Endothelial cell (in vitro differentiated cells): ENCODE data around the gene RBBP4. TPM values are rescaled to one million over a fixed set of nuclear protein-coding genes. Genes with fewer than 3 reads are reported as not detected.
"Not testable (repeated sequence)": the region's sequence is repeated elsewhere in the genome, so short reads cannot be mapped to it uniquely, and the experiment has no call there.

Experiments used
- DNase-seq: peaks from one replicate; pipeline ENCODE4 v3.0.0; 2021; ENCODE audit warnings: low spot score
- H3K27ac Mint-ChIP-seq: one replicate; pipeline ENCODE4 v1.8.0; 2021; ENCODE audit warnings: mixed read lengths, inconsistent platforms; ENCODE audit not compliant: unreplicated experiment
- H3K27me3 Mint-ChIP-seq: one replicate; pipeline ENCODE4 v1.8.0; 2021; ENCODE audit warnings: mild to moderate bottlenecking, moderate library complexity, mixed read lengths, inconsistent platforms; ENCODE audit not compliant: unreplicated experiment
- H3K36me3 Mint-ChIP-seq: one replicate; pipeline ENCODE4 v1.8.0; 2021; ENCODE audit warnings: mild to moderate bottlenecking, low read depth, mixed read lengths, inconsistent platforms; ENCODE audit not compliant: unreplicated experiment
- H3K4me1 Mint-ChIP-seq: one replicate; pipeline ENCODE4 v1.8.0; 2021; ENCODE audit warnings: mild to moderate bottlenecking, mixed read lengths, inconsistent platforms; ENCODE audit not compliant: unreplicated experiment
- H3K4me3 Mint-ChIP-seq: one replicate; pipeline ENCODE4 v1.8.0; 2021; ENCODE audit warnings: mild to moderate bottlenecking, mixed read lengths, inconsistent platforms; ENCODE audit not compliant: unreplicated experiment
- H3K9me3 Mint-ChIP-seq: one replicate; pipeline ENCODE4 v1.8.0; 2021; ENCODE audit warnings: mixed read lengths, inconsistent platforms; ENCODE audit not compliant: unreplicated experiment
- total RNA-seq: library from RNA; stranded (reverse); fragmentation: NEBNext Ultra II Directional; extraction: Animal tissue kit (Norgen Biotek cat#: 25700); gene quantifications from one replicate; pipeline ENCODE4 v1.2.1, GENCODE V29; 2021; ENCODE audit not compliant: unreplicated experiment
- TF ChIP-seq, protein P1 (sequence below): fragments of 200-600 bp; sonication (generic); IDR thresholded peaks from one replicate; pipeline ENCODE4 v1.5.0; 2021; ENCODE audit warnings: antibody characterized with exemption; ENCODE audit not compliant: unreplicated experiment

Gene RBBP4
- total RNA-seq, 1 donor from 2014 or later: 280 TPM

DNA sequence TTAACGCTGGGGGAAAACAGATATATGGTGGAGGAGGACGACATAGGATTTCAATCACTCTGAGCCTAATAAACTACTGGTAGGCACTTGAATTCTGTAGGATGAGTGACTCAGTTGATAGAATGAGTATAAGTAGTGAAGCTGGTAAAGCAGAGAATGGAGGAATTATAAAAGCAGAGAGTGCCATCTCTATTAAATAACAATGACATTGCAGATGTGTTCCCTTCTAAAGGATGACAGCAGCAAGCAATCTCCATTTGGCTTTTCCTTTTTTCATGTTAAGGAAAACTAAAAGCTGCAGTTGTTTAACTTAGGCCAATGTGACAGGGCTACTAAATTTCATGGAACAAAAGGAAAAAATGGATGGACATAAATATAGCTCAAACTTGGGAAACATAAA lies 18.2 kb upstream of the RBBP4 start:
- H3K4me3 Mint-ChIP-seq: no peak overlapping the region
- H3K4me1 Mint-ChIP-seq: peaks cover 3% of the 10 kb centered on the region
- H3K27me3 Mint-ChIP-seq: no peaks in the 10 kb centered on the region
- no peak for DNase-seq
- H3K9me3 Mint-ChIP-seq: no peaks in the 10 kb centered on the region
- no peak overlapping the region for H3K27ac Mint-ChIP-seq
- TF ChIP-seq, protein P1, sequence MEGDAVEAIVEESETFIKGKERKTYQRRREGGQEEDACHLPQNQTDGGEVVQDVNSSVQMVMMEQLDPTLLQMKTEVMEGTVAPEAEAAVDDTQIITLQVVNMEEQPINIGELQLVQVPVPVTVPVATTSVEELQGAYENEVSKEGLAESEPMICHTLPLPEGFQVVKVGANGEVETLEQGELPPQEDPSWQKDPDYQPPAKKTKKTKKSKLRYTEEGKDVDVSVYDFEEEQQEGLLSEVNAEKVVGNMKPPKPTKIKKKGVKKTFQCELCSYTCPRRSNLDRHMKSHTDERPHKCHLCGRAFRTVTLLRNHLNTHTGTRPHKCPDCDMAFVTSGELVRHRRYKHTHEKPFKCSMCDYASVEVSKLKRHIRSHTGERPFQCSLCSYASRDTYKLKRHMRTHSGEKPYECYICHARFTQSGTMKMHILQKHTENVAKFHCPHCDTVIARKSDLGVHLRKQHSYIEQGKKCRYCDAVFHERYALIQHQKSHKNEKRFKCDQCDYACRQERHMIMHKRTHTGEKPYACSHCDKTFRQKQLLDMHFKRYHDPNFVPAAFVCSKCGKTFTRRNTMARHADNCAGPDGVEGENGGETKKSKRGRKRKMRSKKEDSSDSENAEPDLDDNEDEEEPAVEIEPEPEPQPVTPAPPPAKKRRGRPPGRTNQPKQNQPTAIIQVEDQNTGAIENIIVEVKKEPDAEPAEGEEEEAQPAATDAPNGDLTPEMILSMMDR: no peak
- H3K36me3 Mint-ChIP-seq: peaks cover 3% of the 10 kb centered on the region

DNA sequence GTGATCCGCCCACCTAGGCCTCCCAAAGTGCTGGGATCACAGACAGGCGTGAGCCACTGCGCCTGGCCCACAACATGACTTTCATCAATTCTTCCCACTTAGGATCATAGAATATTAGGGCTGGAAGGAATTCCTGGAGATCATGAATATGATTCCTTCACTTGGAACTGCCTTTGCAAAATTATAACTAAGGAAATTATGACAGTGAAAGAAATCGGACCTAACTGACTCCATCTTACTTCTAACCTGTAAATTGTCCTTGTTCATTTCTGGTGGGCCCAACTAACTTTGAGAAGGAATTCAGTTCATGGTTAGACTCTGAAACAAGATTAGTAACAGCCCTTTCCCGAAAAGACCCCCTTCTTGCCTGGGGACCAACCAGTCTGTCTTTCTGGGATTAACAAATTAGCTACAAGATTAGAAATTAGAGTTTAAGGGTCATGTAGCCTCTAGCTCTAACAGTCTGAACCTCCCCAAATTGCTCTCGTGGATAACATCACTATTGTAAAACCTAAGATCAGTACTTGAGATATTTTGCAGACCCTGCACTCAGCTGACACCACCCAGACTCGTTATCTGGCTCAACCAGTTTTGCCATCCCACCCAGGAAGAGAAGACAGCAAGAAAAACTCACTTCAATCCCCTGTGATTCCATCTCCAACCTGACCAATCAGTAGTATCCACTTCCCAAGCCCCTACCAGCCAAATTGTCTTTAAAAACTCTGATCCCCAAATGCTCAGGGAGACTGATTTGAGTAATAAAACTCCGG lies 15.3 kb upstream of the RBBP4 start:
- TF ChIP-seq, protein P1: no peak
- H3K4me3 Mint-ChIP-seq: no peak overlapping the region
- peaks cover 3% of the 10 kb centered on the region for H3K4me1 Mint-ChIP-seq
- no peaks in the 10 kb centered on the region for H3K9me3 Mint-ChIP-seq
- no peak for DNase-seq
- H3K27me3 Mint-ChIP-seq: no peaks in the 10 kb centered on the region
- peaks cover 3% of the 10 kb centered on the region for H3K36me3 Mint-ChIP-seq
- H3K27ac Mint-ChIP-seq: no peak overlapping the region

DNA sequence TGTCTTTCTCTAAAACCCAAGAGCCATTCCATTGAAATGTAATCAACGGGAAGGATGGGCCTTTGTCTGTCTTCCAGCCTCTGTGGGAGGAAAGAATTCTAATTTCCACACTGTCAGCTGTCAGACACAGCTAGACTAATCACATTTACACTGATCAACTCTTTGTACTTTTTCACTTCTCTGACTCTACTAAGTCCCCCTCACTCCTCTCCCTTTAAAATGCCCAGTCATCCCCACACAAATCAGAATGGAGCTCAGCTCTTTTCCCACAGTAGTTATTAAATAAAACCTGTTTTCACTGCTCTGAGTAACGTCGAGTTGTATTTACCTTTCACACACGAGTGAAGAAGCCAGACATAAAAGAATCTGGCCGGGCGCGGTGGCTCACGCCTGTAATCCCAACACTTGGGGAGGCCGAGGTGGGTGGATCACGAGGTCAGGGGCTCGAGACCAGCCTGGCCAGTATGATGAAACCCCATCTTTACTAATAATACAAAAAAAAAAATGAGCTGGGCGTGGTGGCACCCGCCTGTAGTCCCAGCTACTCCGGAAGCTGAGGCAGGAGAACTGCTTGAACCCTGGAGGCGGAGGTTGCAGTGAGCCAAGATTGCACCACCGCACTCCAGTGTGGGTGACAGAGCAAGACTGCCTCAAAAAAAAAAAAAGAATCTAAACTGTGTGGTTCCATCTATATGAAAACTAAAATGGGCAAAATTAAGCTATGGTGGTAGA lies 13.9 kb upstream of the RBBP4 start:
- Mint-ChIP-seq H3K9me3 (no peaks in the 10 kb centered on the region), H3K4me3 (no peak overlapping the region), H3K27me3 (no peaks in the 10 kb centered on the region), H3K36me3 (peaks cover 3% of the 10 kb centered on the region), H3K27ac (no peak overlapping the region), H3K4me1 (peaks cover 3% of the 10 kb centered on the region)
- no peak for DNase-seq
- TF ChIP-seq, protein P1: no peak

DNA sequence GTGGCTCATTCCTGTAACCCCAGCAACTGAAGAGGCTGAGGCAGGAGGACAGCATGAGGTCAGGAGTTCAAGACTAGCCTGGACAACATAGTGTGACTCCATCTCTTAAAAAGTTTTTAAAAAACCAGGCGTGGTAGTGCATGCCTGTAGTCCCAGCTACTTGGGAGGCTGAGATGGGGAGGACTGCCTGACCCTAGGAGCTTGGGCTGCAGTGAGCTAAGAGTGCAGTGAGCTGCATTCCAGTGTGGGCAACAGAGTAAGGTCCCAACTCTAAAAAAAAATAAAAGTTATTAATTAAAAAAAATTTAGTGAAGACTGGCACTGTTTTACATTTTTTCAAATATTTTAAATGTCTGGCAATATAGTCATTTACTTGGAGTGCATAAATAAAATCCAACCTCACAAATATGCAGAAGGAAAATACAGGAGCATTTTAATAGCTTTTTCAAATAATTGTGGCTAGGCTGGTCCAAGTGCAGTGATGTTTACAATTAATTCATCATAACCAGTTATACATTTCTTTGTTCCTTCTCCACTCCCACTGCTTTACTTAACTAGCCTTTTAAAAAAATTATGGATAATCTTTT lies 11.4 kb upstream of the RBBP4 start:
- H3K4me3 Mint-ChIP-seq: no peak overlapping the region
- peaks cover 5% of the 10 kb centered on the region for H3K4me1 Mint-ChIP-seq
- no peak overlapping the region for H3K27ac Mint-ChIP-seq
- DNase-seq: no peak
- TF ChIP-seq, protein P1: no peak
- H3K36me3 Mint-ChIP-seq: no peaks in the 10 kb centered on the region
- H3K27me3 Mint-ChIP-seq: no peaks in the 10 kb centered on the region
- no peaks in the 10 kb centered on the region for H3K9me3 Mint-ChIP-seq

DNA sequence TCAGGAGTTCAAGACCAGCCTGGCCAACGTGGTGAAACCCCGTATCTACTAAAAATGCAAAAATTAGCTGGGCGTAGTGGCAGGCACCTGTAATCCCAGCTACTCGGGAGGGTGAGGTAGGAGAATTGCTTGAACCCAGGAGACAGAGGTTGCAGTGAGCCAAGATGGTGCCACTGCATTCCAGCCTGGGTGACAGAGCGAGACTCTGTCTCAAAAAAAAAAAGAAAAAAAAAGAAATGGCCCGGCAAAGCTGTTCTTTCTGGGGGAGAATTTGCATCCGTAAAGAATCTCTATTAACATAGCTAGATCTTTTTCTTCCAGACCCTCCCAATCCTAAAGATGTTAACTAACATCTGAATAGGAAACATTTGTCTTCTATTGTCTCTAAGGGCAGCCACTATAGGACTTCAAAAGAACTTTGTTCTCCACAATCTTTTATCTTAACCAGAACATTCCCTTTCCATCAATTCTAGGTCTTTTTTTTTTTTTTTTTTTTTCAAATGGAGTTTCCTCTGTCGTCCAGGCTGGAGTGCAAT lies 8.6 kb upstream of the RBBP4 start:
- not testable (repeated sequence) for H3K4me3 Mint-ChIP-seq, H3K27ac Mint-ChIP-seq, H3K9me3 Mint-ChIP-seq, H3K36me3 Mint-ChIP-seq, H3K27me3 Mint-ChIP-seq, DNase-seq, H3K4me1 Mint-ChIP-seq
